Hematopoietic multipotent progenitor cell (in vitro differentiated cells): ENCODE measurements around the gene C9orf78. TPM values are rescaled to one million over a fixed set of nuclear protein-coding genes. Genes with fewer than 3 reads are reported as not detected.

Experiments
- DNase-seq, 3 donors: peaks; one replicate each; pipeline ENCODE4 v3.0.0-alpha.2; 2011 to 2015; ENCODE audit warnings: low read depth in 2 of 3, low spot score in 2 of 3
- total RNA-seq: library from RNA; depleted of rRNA; stranded (reverse); fragments of >200 nt; gene quantifications from one replicate; pipeline ENCODE4 v1.2.3, GENCODE V29; 2012

Gene C9orf78
- total RNA-seq, 1 donor: 19.4 TPM

DNA sequence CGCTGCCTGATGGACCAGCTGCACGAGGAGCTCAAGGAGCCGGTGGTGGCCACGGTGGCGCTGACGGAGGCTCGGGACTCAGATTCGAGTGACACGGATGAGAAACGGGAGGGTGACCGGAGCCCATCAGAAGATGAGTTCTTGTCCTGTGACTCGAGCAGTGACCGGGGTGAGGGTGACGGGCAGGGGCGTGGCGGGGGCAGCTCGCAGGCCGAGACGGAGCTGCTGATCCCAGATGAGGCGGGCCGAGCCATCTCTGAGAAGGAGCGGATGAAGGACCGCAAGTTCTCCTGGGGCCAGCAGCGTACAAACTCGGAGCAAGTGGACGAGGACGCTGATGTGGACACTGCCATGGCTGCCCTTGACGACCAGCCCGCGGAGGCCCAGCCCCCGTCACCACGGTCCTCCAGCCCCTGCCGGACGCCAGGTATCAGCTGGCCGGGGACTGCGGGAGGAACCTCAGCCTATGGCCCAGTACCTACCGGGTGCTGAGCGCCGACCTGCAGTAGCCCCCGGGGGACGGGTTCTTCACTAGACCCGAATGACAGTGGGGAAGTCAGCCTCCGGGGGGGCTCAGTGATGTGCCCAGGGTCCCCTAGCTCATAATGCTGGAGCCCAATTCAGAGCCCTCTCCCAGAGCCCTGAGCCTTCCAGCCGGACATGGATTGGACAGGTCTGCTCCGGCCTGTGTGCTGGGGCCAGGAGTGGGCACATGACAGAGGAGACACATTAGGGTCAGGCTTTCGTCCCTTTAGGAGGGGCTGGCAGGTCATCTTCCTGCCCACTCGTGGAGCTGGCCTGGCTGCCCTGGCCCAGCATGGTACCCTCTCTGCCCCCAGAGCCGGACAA lies 33.2 kb upstream of the C9orf78 start:
- DNase-seq: no peak

DNA sequence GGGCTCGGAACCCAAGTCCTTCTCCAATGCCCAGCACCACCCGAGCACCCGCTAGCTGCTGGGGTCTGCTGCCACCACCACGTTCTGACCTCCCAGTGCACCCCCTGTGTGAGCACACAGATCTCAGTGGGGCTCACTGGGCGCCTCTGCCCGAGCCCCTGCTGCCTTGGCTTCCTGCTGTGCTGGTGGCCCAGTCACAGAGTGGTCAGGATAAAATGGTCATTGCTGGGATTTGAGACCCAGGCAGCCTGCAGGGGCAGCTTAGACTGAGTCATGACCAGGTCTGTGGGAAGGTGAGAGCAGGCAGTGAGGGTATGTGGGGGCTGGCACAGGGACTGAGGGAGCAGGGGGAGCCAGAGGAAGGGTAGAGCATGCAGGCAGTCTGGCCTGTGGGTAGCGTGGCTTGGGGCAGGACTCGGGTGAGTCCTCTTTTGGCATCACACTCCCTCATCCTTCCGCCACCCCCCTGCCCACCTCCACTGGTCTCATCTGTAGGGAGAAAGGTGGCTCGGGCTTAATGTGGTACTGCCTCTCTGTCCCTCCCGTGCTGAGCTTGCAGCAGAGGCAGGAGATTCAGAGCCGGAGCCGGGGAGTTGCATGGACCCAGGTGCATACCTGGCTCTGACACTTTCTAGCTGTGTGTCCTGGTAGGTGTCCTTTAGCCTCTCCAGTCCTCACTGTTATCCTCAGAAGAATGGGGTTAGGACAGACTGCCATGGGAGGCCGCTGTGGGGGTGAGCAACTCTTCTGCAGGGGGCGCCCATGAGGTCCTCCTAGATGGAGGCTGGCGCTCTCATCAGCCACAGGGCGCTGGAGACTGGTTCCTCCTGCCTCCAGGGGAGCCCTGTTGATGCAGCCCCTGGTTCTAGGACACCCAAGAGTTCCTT lies 32.3 kb upstream of the C9orf78 start:
- no peak for DNase-seq

DNA sequence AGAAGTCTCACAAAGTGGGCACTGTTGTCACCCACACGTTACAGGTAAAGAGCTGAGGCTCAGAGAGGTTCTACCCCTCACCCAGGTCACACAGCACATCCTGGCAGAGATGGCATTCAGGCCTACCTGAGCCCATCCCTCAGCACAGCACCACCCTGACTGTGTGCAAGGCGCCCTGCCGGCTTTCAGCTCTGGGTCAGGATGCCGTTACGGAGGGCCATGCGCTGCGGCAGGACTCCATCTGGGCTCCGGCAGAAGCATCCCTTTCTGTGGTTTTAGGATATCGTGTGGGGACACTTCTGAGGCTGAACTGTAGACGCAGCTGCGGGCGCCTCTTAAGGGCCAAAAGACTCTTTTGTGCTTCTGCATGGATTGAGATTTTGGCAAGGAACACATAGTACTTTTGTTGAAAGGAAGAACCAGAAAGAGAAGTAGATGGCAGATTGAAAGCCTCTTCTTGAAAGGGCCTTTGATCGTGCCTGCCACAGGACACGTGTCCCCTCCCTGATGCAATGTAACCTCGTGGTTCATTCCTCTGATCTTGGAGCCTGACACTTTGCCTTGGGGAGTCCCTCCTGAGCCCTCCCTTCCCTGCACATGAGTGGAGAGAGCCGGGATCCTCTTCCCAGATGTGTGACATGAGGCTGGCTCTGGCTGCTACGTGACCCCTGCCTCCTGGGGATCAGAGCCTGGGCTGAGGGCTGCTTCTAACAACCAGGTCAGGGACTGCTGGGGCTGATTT lies 31.5 kb upstream of the C9orf78 start:
- DNase-seq: no peak

DNA sequence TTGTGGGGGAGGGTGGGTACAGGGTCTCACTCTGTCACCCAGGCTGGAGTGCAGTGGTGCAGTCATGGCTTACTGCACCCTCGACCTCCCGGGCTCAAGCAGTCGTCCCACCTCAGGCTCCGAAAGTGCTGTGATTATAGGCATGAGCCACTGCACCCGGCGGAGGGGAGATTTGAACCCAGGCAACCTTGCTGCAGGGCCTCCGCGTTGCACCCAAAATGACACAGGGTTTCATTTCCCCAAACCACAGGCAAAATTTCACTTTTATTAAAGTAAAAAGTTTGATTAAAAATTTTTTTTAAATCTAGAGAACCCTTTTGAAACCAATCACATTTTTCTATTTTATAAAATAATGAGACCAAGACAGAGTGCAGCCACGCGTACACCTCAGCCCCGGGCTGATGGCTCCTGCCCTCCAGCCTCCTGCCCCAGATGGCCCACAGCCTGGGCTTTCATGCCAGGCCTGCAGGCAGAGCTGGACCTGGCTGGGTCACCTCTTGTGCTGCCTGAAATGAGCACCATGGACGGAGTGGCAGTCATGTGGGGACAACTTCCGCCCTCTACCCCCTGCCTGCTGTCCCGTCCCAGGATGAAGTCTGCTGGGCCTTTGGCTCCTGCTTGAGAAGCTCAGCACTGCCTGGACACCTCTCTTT lies 30.7 kb upstream of the C9orf78 start:
- DNase-seq: no peak

DNA sequence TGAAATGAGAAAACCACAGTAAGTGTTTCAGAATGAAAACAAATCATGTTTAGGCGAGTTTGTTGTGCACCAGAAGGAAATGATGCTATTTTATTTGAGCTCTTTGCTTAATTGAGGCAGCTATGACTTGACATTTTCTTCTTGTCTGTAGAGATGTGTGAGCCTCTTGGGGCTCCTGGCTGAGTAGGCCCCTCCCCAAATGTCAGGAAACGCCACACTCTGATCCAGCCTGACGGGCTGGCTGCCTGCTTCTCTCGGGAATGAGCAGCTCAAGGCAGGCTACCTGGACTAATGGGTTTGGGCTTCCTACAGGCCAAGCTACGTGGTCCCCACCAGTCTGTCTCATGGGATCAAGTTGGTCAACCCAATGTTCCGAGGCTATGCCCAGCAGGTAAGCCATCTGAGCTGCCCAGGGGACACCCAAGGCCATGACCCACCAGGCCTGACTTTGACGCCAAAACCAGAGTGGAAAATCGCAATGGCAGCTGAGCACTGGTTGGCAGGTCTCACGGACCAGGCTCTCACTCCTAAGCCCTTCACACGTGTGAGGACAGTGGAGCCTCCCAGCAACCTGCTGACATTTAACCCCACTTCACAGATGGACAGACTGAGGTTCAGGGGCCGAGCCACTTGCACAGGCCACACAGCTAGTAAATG lies 30.0 kb upstream of the C9orf78 start:
- DNase-seq: peak in 1 of 3 donors; percentile 37

DNA sequence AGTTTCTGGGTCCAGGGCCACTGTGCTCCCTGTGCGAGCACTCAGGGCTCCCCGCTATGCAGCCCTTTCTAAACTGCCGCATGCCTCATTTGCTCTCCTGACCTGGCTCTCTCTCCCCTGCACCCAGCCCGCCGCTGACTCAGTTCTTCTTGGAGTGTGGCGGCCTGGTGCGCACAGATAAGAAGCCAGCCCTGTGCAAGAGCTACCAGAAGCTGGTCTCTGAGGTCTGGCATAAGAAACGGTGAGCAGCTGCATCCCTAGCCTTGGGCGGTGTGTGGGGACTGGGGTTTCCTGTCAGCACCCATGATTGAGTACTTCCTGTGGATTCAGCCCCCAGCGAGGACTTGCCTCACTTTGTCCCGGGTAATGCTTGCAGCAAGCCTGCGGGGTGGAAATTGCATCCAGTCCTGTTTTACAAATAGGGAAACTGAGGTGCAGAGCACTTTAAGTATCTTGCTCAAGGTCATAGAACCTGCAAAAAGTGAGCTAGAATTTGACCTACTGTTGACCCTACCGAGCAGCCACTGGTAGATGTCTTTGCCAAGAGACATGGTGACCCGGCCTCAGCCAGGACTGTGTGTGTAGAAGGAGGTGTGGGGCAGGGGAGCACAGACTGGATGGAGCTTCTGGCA lies 28.1 kb upstream of the C9orf78 start:
- DNase-seq: peak in 2 of 3 donors; percentile 98 to 100

DNA sequence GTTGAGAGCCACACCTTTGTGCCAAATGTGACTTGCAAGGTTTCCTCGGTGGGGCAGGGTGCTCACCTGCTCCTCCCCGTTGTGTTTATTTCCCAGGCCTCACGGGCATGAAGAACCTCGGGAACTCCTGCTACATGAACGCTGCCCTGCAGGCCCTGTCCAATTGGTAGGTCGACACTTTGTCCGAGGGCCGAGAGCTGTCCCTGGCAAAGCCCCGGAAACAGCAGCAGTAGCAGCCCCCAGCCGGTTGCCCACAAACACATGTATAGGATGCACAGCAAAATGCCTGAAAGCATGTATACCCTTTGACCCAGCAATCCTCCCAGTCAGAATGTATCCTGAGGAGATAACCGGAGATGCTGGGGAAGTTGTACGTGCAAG lies 26.4 kb upstream of the C9orf78 start:
- no peak for DNase-seq

DNA sequence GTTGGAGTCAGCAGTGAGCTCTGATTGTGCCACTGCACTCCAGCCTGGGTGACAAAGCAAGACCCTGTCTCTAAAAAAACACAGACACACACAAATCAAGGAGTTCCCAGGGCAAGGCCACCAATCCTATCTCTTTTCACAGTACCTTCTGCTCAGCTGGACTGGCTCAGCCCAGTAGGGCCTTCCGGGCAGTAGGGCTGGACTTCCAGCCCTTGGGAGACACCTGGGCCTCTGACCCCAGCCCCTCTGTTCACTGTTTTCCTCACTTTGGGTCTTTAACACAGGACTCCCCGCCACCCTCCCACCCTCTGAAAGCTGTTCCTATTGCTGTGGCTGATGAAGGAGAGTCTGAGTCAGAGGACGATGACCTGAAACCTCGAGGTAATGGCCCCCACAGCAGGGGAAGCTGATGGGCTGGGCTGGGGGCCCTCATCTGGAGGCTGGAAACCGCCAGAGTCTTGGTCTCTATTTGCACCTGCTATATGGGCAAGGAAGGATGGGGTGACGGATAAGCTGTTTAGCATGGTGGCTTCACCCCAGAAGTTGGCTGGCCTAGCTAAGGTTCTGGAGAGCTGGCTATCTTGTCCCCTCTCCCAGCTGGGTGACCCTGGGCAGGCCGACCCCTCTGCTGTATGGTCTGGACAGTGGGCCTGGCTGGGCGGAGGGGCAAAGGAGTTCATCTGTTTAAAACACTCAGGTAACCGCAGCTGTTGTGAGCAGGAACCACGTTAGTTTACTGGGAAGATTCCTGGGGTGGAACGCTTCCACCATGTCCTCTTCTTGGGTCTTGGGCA lies 25.8 kb upstream of the C9orf78 start:
- peak in 2 of 3 donors; percentile 80 to 87 for DNase-seq

DNA sequence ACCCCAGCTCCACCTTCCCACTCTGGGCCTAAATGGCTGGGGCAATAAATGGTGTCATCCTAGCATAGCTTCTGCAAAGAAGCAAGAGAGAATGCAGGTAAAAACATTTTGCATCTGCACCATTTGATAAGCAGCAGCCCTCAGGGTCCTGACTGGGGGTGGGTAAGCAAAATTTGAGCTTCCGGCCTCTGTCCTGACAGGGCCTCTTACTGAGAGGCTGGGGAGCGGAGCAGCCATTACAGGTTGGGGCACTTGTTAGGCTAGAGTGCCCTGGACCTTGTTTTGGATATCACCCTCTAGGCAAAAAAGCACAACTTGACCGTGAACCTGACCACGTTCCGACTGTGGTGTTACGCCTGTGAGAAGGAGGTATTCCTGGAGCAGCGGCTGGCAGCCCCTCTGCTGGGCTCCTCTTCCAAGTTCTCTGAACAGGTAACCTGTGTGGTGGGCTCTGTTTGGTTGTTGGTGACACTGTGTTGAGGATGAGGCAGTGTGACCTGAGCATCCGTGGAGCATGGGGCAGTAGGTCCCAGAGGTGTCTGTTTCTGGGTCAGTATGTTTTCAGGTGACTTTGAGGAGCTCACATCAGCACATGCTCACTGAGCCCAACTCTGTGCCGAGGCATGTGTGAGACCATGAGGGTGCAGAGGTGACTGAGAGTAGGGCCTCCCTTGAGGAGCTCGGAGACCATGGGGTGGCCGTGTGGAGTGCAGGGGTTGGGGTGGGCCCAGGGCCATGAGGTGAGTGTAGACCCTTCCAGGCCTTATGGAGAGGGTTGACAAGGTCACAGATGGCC lies 23.3 kb upstream of the C9orf78 start:
- no peak for DNase-seq

DNA sequence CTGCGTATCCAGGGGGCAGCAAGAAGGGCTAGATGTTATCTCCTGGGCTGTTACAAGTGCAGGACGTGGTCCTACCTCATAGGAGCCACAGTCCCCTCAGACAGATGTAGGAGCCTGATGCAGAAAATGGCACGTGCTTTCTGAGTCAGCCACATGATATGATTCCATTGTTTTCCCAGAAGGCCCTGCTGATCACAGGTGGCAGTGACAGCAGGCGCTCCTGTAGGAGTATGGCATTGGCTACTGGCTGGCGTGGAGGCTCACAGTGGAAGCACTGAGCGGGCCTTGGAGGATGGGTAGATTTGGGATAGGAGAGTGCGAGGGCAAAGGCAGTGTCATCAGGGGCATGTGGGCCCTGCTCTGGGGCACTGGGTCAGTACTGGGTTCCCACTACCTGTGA lies 22.1 kb upstream of the C9orf78 start:
- DNase-seq: no peak

DNA sequence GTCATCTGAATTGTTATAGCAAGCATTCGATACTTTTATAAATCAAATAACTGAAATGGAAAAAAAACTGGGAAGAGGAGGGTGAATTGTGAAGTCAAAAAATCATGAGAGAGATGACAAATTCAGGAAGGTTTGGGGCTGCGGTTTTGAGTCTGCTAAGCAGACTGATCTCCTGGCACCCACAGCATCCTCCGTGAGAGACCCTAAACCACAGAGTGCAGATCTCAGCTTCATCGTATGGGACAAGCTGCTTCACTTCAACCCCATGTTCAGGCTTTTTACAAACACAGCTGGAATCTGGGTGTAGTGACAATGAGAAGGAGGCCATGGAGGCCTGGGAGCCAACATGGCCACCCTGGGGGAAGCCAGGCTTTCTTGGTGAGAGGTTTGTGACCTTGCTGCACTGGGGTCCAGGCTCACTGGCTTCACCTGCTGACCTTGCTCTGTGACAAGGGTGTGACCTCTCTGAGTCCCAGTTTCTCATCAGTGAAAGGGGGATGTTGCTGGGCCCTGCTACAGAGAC lies 19.6 kb upstream of the C9orf78 start:
- DNase-seq: no peak

DNA sequence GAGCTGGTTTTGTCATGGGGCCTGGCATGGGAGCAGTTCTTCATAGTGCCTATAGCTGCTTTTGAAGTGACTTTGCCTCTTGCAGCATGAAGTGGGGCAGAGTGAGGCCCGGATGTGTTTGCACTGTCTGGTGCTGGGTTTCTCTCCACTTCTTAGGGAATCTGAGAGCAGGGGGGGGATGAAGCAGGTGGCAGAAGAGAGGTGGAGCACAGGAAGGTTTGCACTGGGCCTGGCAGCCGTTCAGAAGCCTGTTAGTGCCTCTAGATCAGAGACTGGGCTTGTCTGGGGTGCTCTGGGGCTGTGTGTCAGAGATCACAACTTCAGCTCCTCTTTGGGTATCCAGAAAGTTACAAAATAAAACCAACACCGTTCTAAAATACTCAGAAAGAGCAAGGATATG lies 18.5 kb upstream of the C9orf78 start:
- DNase-seq: no peak

DNA sequence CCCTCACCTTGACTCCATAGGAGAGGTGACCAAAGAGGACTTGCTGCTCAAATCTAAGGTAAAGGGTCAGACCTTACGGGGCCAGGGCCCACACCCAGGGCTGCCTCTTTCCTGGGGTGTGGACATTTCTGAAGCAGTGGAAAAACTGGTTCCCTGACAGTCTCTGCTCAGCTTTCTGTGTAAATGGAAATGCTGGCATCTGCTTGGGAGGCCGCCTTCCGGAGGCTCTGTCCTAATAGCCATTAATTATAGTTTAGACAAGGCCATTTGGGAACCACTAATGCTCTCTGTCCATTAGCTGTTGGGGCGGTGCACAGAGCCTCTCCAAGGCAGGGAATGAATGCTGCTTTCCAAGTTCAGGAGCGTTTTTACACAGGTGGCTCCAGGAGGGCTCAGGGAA lies 17.5 kb upstream of the C9orf78 start:
- no peak for DNase-seq

DNA sequence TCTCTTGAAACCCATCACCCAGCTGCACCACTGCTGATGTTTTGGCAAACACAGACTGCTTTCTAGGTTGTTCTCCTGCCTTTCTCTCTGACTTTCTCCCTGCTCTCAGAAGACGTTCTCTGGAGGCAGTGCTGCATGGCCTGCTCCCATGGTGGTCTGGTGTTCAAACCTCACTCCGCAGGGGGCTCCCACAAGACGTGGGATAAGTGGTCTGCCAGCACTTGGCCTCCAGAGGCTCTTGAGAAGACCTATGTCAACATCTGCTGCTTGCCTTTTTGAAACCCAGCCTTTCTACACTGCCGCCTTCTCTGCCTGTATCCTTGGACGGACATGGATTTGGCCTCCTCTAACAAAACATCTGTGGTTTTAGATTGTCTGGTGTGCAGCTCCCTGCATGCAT lies 16.7 kb upstream of the C9orf78 start:
- no peak for DNase-seq

DNA sequence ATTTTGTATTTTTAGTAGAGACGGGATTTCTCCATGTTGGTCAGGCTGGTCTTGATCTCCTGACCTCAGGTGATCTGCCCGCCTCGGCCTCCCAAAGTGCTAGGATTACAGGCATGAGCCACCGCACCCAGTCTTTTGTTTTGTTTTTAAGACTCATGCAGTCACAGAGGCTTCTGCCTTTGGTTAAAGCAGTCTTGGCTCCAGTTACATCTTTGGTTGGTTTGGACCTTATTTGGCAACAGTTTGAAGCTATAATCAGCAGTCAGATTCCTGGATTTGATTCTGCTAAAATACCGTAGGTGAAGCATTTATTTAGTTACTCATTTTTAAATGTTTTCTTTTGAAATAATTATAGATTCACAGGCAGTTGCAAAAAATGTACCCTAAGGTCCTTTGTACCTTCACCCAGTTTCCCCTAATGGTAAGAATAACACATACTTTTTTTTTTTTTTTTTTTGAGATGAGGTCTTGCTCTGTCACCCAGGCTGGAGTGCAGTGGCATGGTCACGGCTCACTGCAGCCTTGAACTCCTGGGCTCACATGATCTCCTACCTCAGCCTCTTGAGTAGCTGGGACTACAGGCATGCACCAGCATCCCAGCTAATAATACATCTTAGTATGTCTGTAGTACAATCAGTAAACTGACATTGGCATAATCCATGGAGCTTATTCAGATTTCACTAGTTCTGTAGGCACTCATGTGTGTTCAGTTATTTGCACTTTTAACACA lies 15.9 kb upstream of the C9orf78 start:
- no peak for DNase-seq

DNA sequence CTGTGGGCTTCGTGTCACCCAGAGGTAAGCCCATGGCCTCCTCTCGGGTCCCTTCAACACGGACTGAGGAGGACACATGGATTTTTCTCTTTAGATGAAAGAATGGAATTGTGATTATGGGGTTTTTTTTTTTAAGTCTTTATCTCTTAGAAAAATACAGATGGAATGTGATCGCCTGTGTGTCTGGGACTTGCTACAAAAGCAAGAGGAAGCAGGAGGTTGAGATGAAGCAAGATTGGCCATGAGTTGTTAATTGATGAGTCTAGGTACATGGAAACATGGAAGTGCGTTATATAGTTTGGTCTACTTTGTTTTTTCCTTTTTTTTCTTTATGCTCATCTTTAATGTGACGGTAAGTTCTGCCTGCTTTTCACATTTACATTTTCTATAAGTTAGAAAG lies 14.8 kb upstream of the C9orf78 start:
- no peak for DNase-seq
